ENCODE measurements around the gene USP32.

DNA sequence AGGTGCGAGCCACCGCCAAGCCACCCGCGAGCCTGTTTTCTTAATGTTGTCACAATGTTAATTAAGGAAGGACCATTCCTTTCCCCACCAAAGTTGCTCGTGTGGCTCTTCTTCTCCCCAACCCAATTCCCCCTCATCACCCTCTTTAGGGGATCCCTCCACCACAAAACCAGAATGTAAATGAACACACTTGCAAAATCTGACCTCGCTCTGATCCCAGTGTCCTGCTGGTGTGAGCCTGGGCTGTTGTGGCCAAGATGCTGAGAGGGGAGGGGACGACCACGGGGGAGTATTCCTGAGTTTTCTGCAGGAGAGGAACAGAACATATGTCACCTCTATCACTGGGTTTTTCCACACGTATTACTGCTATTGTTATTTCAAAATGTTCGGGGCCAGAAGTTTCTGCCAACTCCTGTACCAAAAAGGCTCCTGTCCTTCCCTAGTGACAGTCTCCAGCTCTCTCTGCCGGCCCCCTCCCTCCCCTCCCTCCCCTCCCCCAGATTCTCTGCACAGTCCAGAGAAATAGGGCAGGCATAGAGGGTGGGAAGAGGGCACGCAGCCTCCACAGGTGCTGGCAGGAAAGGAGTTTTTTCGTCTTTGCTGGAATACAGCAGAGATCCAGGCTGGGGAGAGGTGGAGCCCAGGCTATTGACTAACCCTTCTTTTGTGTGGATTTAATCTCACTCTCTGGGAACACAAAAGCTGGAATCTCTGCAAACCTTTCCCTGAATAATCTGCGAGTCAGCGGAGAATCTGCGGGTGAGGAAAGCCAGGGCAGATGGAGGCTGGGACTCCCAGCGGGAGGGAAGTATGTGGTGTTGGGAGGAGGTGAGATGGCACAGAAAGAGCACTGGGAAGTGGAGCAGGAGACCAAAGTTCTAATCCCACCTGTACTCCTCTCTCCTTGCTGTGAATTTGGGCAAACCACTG, 246.7 kb downstream of the USP32 start:
- TF ChIP-seq CTCF (IDR thresholded peaks at IDR 0.05; ENCODE audit: insufficient read depth, low read length, poor library complexity, severe bottlenecking) (no peak), EZH2phosphoT487 (conservative IDR thresholded peaks at IDR 0.05; ENCODE audit: low read length) (no peak)

All from SU-DHL-6 (cell line).